Stimulated activated CD4-positive, alpha-beta T cell treated with anti-CD3 and anti-CD28 coated beads, Interleukin-4, amount 100 ng/mL, for 24 hours (primary cell): ENCODE data around the gene HLX.

ENCODE experiments used
- DNase-seq: peaks from one replicate; pipeline ENCODE4 v3.0.0-alpha.2; 2020

Gene HLX

GRCh38 chr1:220879076-220879508 is at the start of gene HLX:
TSS of gene HLX (plus strand) at chr1:220879443. CDS start at chr1:220879858, 415 bp downstream.
- no peak for DNase-seq

GRCh38 chr1:220833436-220833835 is 45.8 kb upstream of the HLX start:
- no peak for DNase-seq

- no peak for DNase-seq
Observed at GRCh38 chr1:220834155-220834870, 44.9 kb upstream of the HLX start.

GRCh38 chr1:220838578-220838977 is 40.7 kb upstream of the HLX start:
- DNase-seq, result no peak

GRCh38 chr1:220839474-220839873 is 39.8 kb upstream of the HLX start:
- DNase-seq, result no peak

- DNase-seq, result no peak
Observed at GRCh38 chr1:220841293-220841692, 38.0 kb upstream of the HLX start.

GRCh38 chr1:220843481-220844011 is 35.7 kb upstream of the HLX start:
- no peak for DNase-seq

GRCh38 chr1:220852408-220852807 is 26.8 kb upstream of the HLX start:
- DNase-seq, result no peak

- no peak for DNase-seq
Observed at GRCh38 chr1:220872296-220872695, 6.9 kb upstream of the HLX start.

- DNase-seq, result no peak
Observed at GRCh38 chr1:220873087-220873486, 6.2 kb upstream of the HLX start.

GRCh38 chr1:220873868-220874655 is 5.2 kb upstream of the HLX start:
- DNase-seq, result no peak

GRCh38 chr1:220875260-220875659 is 4.0 kb upstream of the HLX start:
- DNase-seq, result no peak

- no peak for DNase-seq
Observed at GRCh38 chr1:220876511-220877376, 2.5 kb upstream of the HLX start.

GRCh38 chr1:220877377-220878095 is 1.7 kb upstream of the HLX start:
- DNase-seq, result no peak

GRCh38 chr1:220878191-220879075 is 810 bp upstream of the HLX start:
- no peak for DNase-seq

GRCh38 chr1:220879509-220880361 is 492 bp downstream of the HLX start:
- DNase-seq, result no peak

GRCh38 chr1:220880362-220880670 is 1.1 kb downstream of the HLX start:
- DNase-seq, result no peak

GRCh38 chr1:220880726-220881506 is 1.7 kb downstream of the HLX start:
- DNase-seq, result no peak

GRCh38 chr1:220882061-220882891 is 3.0 kb downstream of the HLX start:
- no peak for DNase-seq
